HG03469 (cell line): ENCODE results near the gene FRYL.
"Not testable (repeated sequence)": the region's sequence is repeated elsewhere in the genome, so short reads cannot be mapped to it uniquely, and the experiment has no call there.

Experiments used
- ATAC-seq: cut with Tn5 transposase; IDR thresholded peaks from one replicate; pipeline ENCODE4 v1.9.1; 2021; ENCODE audit warnings: mild to moderate bottlenecking, moderate library complexity, moderate number of reproducible peaks; ENCODE audit not compliant: unreplicated experiment

The FRYL gene

DNA sequence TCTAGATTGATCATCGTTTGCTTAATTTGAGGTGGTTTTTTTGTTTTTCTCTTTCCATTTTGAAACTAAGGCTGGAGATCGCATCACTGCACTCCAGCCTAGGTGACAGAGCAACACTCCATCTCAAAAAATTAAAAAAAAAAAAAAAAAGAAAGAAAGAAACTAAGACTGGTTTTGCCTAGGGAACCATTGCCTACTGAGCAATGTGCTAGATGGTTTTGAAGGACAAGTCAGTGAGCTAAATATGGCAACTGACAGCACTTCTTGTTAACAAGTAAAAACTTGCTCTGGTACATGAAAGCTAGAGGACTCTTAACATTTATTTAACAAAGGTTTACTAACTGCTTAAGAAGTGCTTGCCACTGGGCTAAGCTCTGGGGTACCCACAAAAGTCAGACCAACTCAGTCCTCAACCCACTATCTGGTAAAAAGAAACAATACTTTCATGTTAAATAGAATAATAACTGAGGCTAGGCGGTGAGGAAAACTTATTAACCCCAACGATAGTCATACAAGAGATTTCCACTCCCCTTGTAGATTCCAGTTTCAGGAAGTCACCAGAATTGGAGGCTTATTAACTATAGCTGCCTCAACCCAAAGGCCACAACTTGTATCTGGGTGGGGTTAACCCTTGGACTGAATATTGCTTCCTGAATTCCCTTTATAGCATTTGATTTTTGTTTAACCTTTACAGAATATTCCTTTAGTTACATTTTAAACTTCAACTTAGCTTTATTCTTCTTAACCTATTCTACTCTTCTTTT, 111.6 kb downstream of the FRYL start:
- no peak for ATAC-seq

DNA sequence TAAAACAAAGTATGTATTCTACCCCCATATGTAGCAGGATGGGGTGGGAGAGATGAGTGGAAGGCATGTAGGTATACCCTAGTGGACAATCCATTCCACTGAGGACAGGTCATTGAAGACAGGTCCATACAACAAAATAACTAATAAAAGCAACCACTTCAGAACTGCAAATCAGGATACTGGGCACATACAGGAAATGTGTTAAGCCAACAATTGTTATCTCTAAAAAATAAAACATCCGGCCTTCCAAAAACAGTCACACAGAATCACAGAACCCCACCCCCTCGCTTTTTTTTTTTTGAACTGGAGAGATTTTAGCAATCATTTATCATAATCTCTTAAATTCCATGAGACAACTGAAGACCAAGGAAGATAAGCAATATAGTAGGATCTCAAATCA, 112.9 kb downstream of the FRYL start:
- ATAC-seq = no peak

DNA sequence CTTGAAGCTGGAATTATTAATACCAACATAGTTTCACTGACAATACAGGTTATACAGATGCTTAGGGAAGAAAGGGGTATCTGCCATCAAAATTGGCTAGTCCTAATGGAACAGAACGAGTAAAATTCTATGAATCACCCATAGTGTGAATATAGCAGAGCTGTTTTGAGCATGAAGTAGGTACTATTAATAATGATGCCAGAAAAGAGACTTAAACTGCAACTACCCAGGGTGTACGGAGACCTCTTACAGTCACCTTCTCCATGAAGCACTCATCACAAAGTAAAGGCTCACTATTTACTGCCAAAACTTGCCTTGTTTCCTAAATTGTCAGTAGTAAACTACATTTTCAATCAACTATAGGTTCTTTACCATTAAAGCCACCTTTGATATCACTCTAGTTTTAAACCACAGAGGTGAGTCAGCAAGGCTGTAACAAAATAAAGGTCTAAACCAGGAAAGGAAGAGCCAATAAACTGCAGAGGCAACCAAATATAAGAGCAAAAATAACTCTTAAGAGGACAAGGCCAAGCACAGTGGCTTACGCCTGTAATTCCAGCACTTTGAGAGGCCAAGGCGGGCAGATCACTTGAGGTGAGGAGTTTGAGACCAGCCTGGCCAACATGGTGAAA, 114.4 kb downstream of the FRYL start:
- no peak for ATAC-seq

DNA sequence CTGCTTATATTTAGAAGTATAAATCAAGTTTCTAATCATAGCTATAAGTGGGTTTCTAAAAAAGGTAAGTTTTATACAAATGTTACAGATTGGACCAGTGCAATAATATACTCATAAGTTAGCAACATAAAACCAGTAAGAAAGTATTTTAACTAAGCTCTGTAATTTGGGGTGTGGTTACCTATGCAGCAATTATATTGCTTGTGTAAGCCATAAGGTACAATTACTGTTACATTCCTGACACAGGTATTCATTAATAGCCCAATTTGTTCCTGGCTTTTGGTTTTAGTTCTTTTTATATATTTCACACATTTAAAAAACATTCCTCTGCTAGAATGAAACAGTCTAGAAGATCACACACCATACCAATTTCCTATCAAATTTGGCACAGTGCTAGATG, 115.1 kb downstream of the FRYL start:
- no peak for ATAC-seq

DNA sequence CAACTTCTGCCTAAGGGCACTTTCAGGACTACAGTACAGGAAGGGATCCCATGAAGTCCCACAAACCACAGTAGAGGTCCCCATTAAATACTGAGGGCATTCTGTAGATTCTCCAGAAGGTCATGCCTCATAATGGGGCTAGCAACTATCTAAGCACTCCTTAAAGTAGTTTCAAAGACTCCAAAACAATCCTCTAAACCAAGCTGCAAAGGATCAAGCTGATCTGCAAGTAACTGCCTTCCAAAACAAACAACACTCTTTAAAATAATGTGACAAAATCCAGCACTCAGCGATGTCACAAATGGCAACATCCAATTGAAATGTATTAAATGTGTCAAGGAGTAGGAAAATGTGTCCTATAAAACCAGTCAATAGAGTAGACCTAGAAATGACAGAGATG, 118.7 kb downstream of the FRYL start:
- ATAC-seq = no peak

DNA sequence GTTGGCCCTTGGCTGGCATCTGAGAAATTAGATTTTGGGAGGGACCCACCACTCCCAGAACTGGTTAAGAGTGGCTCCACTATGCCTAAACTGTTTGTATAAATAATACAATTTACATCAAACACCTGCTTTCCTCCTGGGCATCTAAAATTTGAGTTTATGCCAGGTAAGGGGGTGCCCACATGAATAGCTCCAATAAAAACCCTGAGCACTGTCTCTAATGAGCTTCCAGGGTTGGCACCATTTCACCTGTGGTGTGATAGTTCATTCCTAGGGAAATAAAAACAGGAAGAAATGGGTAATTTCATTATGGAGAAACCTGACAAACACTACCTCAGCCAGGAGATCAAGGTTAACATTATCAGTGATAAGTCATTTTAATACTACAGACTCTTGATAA, 119.7 kb downstream of the FRYL start:
- no peak for ATAC-seq

DNA sequence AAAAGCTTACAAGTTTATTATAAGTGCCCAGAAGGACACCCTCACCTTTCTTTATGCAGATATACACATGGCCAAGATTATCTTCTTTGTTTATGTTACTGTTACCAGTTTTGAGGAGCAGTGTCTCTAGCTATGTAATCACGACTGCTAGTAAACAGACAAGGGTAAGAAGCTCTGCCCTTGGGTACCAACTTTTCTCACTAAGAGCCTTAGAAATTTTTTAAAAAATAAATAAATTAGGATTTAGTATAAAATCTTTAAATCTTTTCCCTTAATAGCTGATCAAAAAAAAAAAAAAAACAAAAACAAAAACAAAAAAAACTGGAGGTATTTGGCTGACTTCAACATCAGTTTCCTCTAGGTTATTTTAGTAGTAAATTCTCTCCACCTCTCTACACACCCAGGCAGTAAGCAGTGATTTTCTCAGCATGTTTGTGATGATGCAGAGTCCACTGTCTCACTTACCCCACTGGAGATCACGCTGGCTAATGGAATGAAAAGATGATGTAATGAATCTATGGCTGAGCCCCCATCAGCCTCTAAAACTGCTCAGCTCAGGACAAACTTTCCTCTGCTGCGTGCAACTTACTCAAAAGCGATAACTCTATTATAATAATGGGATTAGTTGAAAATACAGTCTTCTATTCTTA, 125.9 kb downstream of the FRYL start:
- no peak for ATAC-seq

DNA sequence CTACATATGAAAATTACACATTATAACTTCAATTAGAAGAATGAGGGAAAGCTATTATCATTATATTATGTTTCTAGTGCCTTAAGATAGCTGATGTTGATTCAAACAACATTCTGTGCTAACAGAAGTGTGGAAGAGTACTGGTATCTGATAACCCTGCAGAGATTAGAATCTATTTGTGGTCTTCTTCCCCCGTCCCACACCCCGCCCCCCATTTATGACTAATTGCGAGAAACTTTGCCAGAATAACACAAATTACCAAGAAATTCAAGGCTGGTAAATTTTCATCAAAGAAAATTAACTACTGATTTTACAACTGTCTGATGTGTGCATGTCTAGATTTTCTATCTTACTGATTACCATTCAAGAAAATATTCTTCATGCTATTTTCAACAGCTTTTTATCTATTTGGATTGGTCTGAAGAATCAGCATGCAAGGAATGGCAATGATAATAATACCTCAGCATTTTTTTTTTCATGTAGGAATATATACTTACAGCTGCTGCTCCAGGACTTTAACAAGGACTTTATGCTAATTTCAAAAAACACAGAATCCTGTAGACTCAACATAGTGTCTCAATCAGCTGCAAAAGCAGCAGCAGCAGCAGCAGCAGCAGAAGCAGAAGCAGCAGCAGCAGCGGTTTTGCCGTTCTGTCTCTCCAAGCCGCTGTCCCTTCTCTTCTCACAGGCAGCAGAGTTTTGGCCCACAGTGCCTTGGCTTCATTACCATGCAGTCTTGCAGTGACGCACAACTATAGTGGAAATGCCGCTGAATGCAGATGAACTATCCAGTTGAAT, 126.7 kb downstream of the FRYL start:
- ATAC-seq = no peak

DNA sequence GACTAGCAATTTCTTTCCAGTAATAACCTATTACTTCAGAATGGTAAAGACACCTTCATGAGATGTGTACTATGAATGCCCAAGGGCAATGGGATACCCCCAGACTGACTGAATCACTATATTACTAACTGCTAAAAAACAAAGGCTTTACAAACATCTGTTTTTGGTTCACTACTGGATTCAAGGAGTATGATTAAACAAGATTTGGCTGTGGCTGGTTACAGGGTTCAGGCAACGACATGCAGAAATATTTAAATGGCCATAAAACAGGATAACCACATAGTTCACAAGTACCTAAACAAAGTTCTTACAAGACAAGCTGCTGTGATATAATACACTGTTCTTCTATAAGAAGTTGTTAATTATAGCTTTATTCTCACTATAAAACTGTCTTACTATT, 128.2 kb downstream of the FRYL start:
- ATAC-seq = no peak

DNA sequence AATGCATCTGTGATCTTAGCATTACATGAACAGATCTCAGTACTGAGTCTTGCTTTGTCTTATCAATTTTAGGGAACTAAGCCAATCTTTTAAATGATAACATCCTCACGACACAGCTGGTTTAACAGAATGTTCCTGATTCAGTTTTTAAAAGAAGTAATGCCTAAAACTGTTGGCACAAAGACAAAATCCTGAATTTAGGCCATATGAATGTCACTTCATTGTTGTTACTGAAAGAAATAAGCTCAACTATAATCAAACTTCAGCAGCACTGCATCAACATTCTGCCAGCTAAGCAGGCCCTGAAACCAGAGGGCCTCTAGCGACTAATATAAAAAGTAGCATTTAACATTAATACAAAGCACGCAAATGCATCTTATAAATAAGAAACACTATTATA, 130.6 kb downstream of the FRYL start:
- ATAC-seq = no peak

DNA sequence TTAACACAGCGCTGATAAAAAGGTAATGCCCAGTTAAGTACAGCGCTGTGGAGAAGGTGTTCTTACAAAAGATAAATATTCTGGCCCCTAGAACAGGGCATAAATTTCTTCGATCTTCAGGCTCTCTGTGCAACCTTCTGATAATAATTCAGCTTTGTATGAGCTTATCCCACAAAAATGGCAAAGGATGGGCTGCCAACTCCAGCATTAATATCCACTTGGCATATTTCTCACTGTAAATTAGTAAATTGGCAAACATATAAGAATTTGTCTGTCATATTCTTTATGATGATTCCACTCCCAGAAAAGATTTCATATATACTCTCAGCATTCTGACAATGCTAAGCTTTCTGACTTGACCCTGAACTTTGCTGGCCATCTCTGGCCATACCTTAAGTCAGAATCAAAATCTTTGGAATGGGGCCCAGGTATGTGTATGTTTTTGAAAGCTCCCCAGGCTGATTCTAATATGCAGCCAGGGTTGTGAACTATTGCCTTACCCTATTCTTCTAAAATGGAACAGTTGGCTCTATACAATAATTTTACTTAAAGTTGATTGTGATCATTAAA, 134.8 kb downstream of the FRYL start:
- no peak for ATAC-seq

DNA sequence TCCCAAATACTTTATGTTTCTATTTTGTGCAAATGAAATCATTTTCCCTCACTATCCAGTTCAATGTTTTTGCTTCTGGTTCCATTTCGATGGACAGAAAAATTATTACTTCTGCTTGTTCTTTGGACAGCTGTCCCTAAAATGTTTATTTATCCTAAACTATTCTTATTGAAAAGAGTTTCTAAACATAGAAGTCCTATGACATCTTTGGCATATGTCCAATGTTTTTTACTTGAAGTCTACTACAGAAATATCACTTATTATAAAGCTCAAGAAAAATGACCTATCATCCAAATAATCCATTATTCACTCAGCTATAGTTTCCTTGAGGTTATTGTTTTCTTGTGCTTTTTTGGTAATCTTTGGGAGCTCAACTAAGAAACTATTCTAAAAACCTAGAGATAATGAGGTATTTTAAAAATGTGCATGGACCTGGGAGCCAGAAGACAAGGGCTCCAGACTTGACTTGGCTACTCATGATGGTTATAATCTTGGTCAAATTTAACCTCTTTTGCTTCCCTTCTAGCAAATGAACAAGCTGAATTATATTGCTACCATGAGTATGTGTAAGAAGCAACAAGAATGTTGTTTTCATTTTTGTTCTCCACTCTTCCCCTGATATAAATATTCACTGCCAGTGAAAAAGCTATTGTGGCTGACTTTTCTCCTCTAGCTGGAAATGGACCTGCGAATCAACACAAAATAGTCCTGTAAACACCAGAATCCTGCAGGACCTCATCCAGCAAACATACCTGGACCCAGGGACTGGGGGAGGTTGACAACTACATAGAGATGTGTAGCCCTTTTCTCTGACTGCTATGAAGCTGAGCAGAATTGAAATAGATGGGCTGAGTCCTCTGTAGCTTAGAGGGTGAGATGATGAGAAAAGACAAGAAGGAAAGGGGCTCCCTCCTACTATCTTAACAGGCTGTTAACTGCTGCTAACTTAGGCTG, 137.4 kb downstream of the FRYL start:
- ATAC-seq = no peak

DNA sequence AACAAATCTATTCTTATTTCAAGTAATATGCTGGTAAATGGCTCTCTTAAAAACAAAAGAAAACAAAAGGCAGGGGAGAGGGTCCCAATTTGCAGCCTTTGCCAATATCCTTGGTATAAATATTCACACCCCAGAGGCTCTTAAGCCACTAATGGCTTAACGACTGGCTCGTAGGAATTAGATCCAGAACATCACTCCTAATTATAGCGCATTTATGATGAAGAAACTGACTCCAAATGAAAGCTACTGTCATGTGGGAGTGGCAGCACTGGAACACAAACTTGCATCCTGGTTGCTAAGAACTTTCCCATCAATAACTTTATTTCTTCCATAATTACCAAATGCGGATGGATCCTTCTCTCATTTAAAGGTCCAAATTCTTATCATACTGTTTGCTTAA, 138.7 kb downstream of the FRYL start:
- ATAC-seq = no peak

DNA sequence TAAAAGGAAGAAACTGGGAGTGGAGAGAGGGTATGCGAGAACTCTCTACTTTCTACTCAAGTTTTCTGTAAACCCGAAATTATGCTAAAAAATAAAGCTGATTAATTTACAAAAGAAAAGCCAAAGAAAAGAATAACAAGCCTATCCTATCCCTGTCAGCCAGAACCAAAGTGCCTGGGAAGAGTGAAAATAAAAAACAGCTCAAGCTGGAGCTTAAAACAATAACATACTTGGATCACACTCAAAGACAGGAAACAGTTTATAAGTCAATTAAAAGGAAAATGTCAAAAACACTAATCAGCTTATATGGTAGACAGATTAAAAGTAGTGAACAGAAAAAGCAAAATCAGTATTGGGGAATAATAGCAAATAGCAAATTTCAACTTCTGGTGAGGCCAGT, 139.4 kb downstream of the FRYL start:
- ATAC-seq = no peak

DNA sequence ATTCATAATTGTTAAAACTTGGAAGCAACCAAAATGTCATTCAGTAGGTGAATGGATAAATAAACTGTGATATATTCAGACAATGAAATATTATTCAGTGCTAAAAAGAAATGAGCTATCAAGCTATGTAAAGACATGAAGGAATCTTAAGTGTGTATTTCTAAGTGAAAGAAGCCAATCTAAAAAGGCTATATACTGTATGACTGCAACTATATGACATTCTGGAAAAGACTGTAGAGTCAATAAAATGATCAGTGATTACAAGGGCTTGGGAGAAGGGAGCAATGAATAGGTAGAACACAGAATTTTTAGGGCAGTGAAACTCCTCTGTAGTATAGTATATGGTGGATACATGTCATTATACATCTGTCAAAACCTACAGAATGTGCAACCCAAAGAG, 139.9 kb downstream of the FRYL start:
- ATAC-seq = no peak

DNA sequence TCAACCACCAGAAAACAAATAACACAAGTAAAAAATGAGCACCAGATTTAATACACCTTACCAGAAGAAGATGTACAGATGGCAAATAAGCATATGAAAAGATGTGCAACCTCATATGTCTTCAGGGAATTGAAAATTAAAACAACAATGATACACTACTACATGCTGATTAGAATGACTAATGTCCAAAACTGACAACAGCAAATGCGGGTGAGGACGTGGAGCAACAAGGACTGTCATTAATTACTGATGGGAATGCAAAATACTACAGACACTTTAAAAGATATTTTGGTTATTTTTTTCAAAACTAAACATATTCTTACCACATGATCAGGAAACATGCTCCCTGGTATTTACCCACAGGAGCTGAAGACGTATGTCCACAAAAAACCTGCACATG, 140.3 kb downstream of the FRYL start:
- ATAC-seq = no peak

DNA sequence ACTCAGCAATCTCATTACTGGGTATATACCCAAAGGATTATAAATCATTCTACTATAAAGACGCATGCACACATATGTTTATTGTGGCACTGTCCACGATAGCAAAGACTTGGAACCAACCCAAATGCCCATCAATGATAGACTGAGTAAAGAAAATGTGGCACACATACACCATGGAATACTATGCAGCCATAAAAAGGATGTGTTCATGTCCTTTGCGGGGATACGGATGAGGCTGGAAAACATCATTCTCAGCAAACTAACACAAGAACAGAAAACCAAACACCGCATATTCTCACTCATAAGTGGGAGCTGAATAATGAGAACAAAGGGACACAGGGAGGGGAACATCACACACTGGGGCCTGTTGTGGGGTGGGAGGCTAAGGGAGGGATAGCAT, 141.5 kb downstream of the FRYL start:
- not testable (repeated sequence) for ATAC-seq

DNA sequence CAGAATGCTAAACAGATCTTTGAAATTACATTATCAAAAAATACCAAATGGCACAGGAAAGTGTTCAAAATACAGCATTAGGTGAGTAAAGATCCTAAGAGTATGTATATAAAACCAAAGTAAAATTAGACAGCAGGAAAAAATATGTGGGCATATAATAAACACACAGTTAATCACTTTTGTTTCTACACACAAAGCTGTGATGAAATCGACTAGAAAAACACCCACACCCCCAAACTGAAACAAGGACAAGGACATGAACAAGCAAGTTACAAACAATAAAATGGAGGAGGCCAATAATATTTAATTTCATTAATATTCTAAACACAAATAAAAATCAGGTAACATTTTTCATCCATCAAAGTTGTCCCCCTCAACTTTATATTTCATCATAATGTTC, 143.2 kb downstream of the FRYL start:
- no peak for ATAC-seq

DNA sequence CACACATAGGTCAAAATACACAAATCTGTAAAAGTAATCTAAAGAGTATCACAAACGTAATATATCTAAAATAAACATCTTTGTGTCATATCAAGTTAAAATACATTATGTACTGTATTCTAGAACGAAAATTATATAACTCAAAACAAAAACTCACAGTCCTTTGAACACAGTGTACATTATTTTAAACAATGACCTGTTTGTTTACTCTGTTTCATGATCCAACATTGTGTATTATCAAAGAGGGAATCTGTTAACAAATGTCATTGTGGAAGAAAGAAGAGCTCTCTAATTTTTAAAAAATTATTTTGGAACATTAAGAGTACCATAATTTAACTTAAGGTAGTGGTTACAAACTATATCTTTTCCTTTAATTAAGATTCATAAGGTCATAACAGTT, 144.1 kb downstream of the FRYL start:
- ATAC-seq = no peak

DNA sequence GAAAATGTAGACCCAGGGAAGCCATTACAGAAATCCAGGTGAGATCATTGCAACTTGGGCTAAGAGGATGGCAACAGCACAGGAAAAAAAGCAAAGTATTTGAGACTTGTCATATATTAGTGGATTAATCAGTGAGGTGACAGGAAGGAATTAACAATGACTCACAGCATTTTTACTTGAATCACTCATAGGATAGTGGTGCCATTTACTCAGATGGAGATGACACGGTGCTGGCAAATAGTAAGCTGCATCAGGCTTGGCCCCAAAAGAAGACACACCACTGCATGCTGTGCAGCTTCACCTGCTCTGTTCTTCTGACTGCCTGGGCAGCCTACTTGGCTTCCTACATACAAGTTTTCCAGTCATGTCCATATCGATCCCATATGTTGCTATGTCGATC, 144.8 kb downstream of the FRYL start:
- ATAC-seq = no peak
